Measurements from ENCODE around the gene DEUP1.

The DEUP1 gene

DNA sequence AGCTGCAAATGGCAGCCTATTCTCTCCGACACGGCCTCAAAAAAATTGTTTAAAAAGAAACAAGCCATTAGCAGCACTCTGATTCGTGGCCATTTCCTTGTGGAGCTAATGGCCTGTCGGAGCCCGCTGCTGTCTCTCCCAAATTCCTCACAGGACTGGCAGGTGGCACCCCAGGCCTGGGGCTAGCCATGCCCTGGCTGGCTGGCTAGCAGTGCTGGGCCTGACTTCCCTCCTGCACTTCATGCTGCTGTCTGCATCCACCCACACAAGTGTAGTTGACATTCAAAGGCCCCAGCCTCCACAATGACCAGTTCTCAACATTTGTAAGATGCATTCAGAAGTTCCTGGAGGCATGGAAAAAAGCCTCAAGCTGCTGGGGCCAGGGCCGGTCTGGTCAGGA lies 151.2 kb downstream of the DEUP1 start:
- Mint-ChIP-seq H3K27me3 (no peaks in the 10 kb centered on the region), H3K9me3 (no peaks in the 10 kb centered on the region), H3K4me1 (no peaks in the 10 kb centered on the region), H3K27ac (no peak overlapping the region), H3K4me3 (no peak overlapping the region)
- no peak for DNase-seq
- no peak for ATAC-seq

GRCh38 chr11:93482556-93482955 lies 152.0 kb downstream of the DEUP1 start:
- no peak overlapping the region for H3K4me3 Mint-ChIP-seq
- no peaks in the 10 kb centered on the region for H3K4me1 Mint-ChIP-seq
- no peaks in the 10 kb centered on the region for H3K9me3 Mint-ChIP-seq
- peak overlapping the region in 1 of 2 donors; percentile 59 for H3K27ac Mint-ChIP-seq
- ATAC-seq, result no peak
- no peaks in the 10 kb centered on the region for H3K27me3 Mint-ChIP-seq
- DNase-seq, result no peak

DNA sequence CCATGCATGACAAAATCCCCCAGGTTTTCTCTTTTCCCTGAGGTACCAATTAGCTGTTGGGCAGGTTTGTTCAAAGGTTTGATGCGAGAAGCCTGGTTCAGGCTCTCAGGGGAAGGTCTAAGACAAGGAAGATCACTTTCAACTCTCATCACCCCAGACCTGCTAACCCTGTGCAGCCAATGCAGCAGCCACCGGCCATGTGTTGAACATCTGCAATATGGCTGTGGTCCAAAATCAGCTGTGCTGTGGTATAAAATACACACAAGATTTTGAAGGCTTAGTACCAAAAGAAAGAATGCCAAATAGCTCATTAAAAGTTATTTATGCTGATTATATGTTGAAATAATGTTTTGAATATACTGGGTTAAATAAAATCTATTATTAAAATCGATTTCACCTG lies 154.2 kb downstream of the DEUP1 start:
- DNase-seq (no peak), ATAC-seq (no peak)
- Mint-ChIP-seq H3K27ac (no peak overlapping the region), H3K4me1 (no peaks in the 10 kb centered on the region), H3K27me3 (no peaks in the 10 kb centered on the region), H3K9me3 (no peaks in the 10 kb centered on the region), H3K4me3 (no peak overlapping the region)

DNA sequence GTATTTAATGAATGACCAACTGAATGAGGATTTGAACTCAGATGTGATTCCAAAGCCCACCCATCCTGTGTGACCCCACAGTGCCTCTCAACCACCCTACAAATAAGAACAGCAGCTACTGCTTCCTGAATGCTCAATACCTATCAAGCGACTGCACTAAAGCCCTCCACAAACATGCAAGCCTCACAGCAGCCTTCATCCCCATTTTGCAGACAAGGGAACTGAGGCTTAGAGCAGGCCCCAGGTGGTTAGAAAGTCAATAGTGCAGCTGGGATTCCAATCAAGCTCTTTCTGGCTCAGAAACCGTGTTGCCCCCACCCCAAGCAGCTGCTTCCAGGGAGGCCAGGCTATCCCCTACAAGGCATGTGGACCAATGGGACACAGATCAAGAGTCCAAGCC lies 155.4 kb downstream of the DEUP1 start:
- ATAC-seq, result no peak
- Mint-ChIP-seq H3K4me3 (no peak overlapping the region), H3K9me3 (no peaks in the 10 kb centered on the region), H3K27me3 (no peaks in the 10 kb centered on the region), H3K27ac (no peak overlapping the region), H3K4me1 (no peaks in the 10 kb centered on the region)
- no peak for DNase-seq

- H3K27ac Mint-ChIP-seq, result no peak overlapping the region
- no peak for ATAC-seq
Observed at GRCh38 chr11:93487032-93487483, 156.5 kb downstream of the DEUP1 start.

More at GRCh38 chr11:93487032-93487483, 156.5 kb downstream of the DEUP1 start:
- Mint-ChIP-seq H3K9me3 (no peaks in the 10 kb centered on the region), H3K4me1 (no peaks in the 10 kb centered on the region), H3K27me3 (no peaks in the 10 kb centered on the region), H3K4me3 (no peak overlapping the region)
- no peak for DNase-seq
